HEK293 (cell line): Measurements from ENCODE around the gene ARMC12.

Experiments
- CTCF ChIA-PET: fragments of 350-600 bp; formaldehyde crosslinking; extraction: SDS; loops from one replicate; lab custom pipeline; 2021; ENCODE audit warnings: antibody characterized with exemption; lab: Yijun Ruan, JAX
- POLR2A ChIA-PET: fragments of 300-600 bp; formaldehyde crosslinking; extraction: SDS; loops from one replicate; lab custom pipeline; 2020; ENCODE audit warnings: antibody characterized with exemption, inconsistent platforms; lab: Yijun Ruan, JAX
- H3K27ac ChIP-seq: fragments of 200-500 bp; sonication (Bioruptor generic); 2 replicates; pipeline ENCODE4 v1.5.1; 2014; ENCODE audit warnings: low read depth, low read length, control low read depth, inconsistent platforms; ENCODE audit errors: extremely low read depth
- H3K36me3 ChIP-seq, 2 experiments: fragments of 200-500 bp in 1 of 2; sonication (Bioruptor generic) in 1 of 2; 1 replicate in 1 of 2; 2 replicates in 1 of 2; pipeline ENCODE4 v1.5.1; 2014 to 2017; ENCODE audit warnings: inconsistent platforms in 2 of 2, low read length in 2 of 2; ENCODE audit not compliant: control insufficient read depth in 2 of 2, insufficient read depth in 1 of 2
- H3K4me1 ChIP-seq: fragments of 200-500 bp; sonication (Bioruptor generic); 2 replicates; pipeline ENCODE4 v1.5.1; 2014; ENCODE audit warnings: mild to moderate bottlenecking, low read length, inconsistent platforms; ENCODE audit not compliant: control insufficient read depth, insufficient read depth
- H3K4me3 ChIP-seq: 2 replicates; pipeline ENCODE4 v1.5.1; 2011; ENCODE audit warnings: low read depth, mild to moderate bottlenecking, control low read depth, low read length, moderate library complexity
- H3K9me3 ChIP-seq: fragments of 200-500 bp; sonication (Bioruptor generic); 2 replicates; pipeline ENCODE4 v1.5.1; 2014; ENCODE audit warnings: low read depth, low read length, inconsistent platforms; ENCODE audit not compliant: control insufficient read depth, insufficient read depth
- EGR2 ChIP-seq: fragments of 450-650 bp; formaldehyde crosslinking; IDR thresholded peaks from 2 replicates; pipeline ENCODE4 v1.5.1; 2016; ENCODE audit warnings: low read depth, missing biosample characterization, missing genetic modification characterization
- HOXD13 ChIP-seq: sonication (generic); formaldehyde crosslinking; IDR thresholded peaks from 2 replicates; pipeline ENCODE4 v1.8.0; 2022; ENCODE audit warnings: missing genetic modification reagents, borderline replicate concordance
- IKZF3 ChIP-seq: fragments of 450-650 bp; IDR thresholded peaks from 2 replicates; pipeline ENCODE4 v1.5.0; 2018; ENCODE audit warnings: missing biosample characterization, mild to moderate bottlenecking, missing genetic modification characterization, moderate library complexity
- PATZ1 ChIP-seq: fragments of 450-650 bp; formaldehyde crosslinking; IDR thresholded peaks from 2 replicates; pipeline ENCODE4 v1.5.1; 2016; ENCODE audit warnings: missing biosample characterization, missing genetic modification characterization
- PRDM4 ChIP-seq: fragments of 450-650 bp; formaldehyde crosslinking; IDR thresholded peaks from 2 replicates; pipeline ENCODE4 v1.5.1; 2017; ENCODE audit warnings: missing biosample characterization, missing genetic modification characterization
- RBAK ChIP-seq: fragments of 450-650 bp; formaldehyde crosslinking; IDR thresholded peaks from 2 replicates; pipeline ENCODE4 v1.5.1; 2016; ENCODE audit warnings: missing biosample characterization, missing genetic modification characterization
- SP2 ChIP-seq: fragments of 450-650 bp; formaldehyde crosslinking; IDR thresholded peaks from 2 replicates; pipeline ENCODE4 v1.5.1; 2016; ENCODE audit warnings: missing biosample characterization, missing genetic modification characterization
- TRIM28 ChIP-seq: IDR thresholded peaks from 2 replicates; pipeline ENCODE4 v1.6.1; 2011; ENCODE audit warnings: low read length, control low read depth, borderline replicate concordance
- ZNF112 ChIP-seq: fragments of 450-650 bp; formaldehyde crosslinking; IDR thresholded peaks from 2 replicates; pipeline ENCODE4 v1.5.0; 2017; ENCODE audit warnings: missing biosample characterization, missing genetic modification characterization
- ZNF16 ChIP-seq: fragments of 450-650 bp; formaldehyde crosslinking; IDR thresholded peaks from 2 replicates; pipeline ENCODE4 v1.5.1; 2016; ENCODE audit warnings: low read depth, missing biosample characterization, missing genetic modification characterization
- ZNF223 ChIP-seq: fragments of 450-650 bp; formaldehyde crosslinking; IDR thresholded peaks from 2 replicates; pipeline ENCODE4 v1.5.1; 2016; ENCODE audit warnings: missing biosample characterization, missing genetic modification characterization
- ZNF561 ChIP-seq: fragments of 450-650 bp; IDR thresholded peaks from 2 replicates; pipeline ENCODE4 v1.5.1; 2018; ENCODE audit warnings: missing biosample characterization, missing genetic modification characterization, borderline replicate concordance
- ZNF600 ChIP-seq: fragments of 450-650 bp; formaldehyde crosslinking; IDR thresholded peaks from 2 replicates; pipeline ENCODE4 v1.5.1; 2016; ENCODE audit warnings: missing biosample characterization, missing genetic modification characterization
- ZNF658 ChIP-seq: fragments of 450-650 bp; formaldehyde crosslinking; IDR thresholded peaks from 2 replicates; pipeline ENCODE4; 2016; ENCODE audit warnings: missing biosample characterization, missing genetic modification characterization
- ZNF792 ChIP-seq: fragments of 450-650 bp; formaldehyde crosslinking; IDR thresholded peaks from 2 replicates; pipeline ENCODE4 v1.5.1; 2016; ENCODE audit warnings: missing biosample characterization, missing genetic modification characterization

Gene ARMC12

GRCh38 chr6:35724471-35724870 is 12.4 kb upstream of the ARMC12 start (continued):
- TF ChIP-seq EGR2 = no peak

GRCh38 chr6:35725081-35725708 is 11.6 kb upstream of the ARMC12 start:
- POLR2A ChIA-PET = interaction anchor here (1.7 kb wide), 1 partner anchor 36 kb away, joined by 4 read pairs; the partner anchor contains the start of gene FKBP5

GRCh38 chr6:35725721-35726438 is 11.0 kb upstream of the ARMC12 start:
- ChIA-PET POLR2A (interaction anchor here (1.7 to 2.5 kb wide), 2 partner anchors 8 to 37 kb away, joined by 4 to 7 read pairs; partner anchors contain the start of gene FKBP5), CTCF (interaction anchor here (0.6 to 3.5 kb wide), 5 partner anchors 10 to 174 kb away, joined by 3 to 22 read pairs (median 3); partner anchors contain the start of gene ARMC12)
- TF ChIP-seq ZNF223 (tag by site-specific recombination) (no peak), ZNF658 (no peak), ZNF792 (tag by site-specific recombination) (no peak), ZNF600 (tag by site-specific recombination) (peak; percentile 56), ZNF561 (tag by site-specific recombination) (no peak)
- Histone ChIP-seq H3K4me3 (no peak overlapping the region), H3K36me3 (no peaks in the 10 kb centered on the region), H3K9me3 (no peaks in the 10 kb centered on the region), H3K4me1 (peaks cover 16% of the 10 kb centered on the region), H3K27ac (no peak overlapping the region; the same call in 1 of the 2 replicates)

More at GRCh38 chr6:35725081-35725708, 11.6 kb upstream of the ARMC12 start:
- Histone ChIP-seq H3K27ac (no peak overlapping the region), H3K9me3 (no peaks in the 10 kb centered on the region), H3K4me3 (no peak overlapping the region), H3K36me3 (no peaks in the 10 kb centered on the region), H3K4me1 (peaks cover 15% of the 10 kb centered on the region)
- TF ChIP-seq IKZF3 (tag by site-specific recombination) = no peak
- no peak for TF ChIP-seq ZNF112
- no peak for TF ChIP-seq ZNF16 (tag by site-specific recombination)
- TF ChIP-seq PATZ1 (tag by site-specific recombination) = 0 out of 2 replicates have a peak, but pooled peaks have one; percentile 16
- no peak for TF ChIP-seq RBAK
- TF ChIP-seq PRDM4 = peak; percentile 90
- TF ChIP-seq SP2 (tag by site-specific recombination) = no peak
- TF ChIP-seq TRIM28 = no peak
- TF ChIP-seq HOXD13 (CRISPR knock-in tag) = no peak
- CTCF ChIA-PET = interaction anchor here (3.5 kb wide), 1 partner anchor 11 kb away, joined by 22 read pairs; the partner anchor contains the start of gene ARMC12
